ENCODE data around the gene UBE2H.

Gene UBE2H

GRCh38 chr7:129853661-129854268 lies 99.0 kb downstream of the UBE2H start:
- no peak overlapping the region for H3K9ac ChIP-seq (ENCODE audit: low read length)
- 0 out of 2 replicates have a peak, but pooled peaks cover 6% of the 10 kb centered on the region for H3K36me3 ChIP-seq (replicated peaks; ENCODE audit: insufficient read depth, low read length)
- H3K27me3 ChIP-seq (replicated peaks; ENCODE audit: insufficient read depth, low read length): no peaks in the 10 kb centered on the region
- H3K4me3 ChIP-seq (ENCODE audit: low read length): no peak overlapping the region
- H3K9me2 ChIP-seq (replicated peaks; ENCODE audit: insufficient read depth, low read length): no peaks in the 10 kb centered on the region
- peaks cover 12% of the 10 kb centered on the region for H4K20me1 ChIP-seq (ENCODE audit: insufficient read depth, low read length)
- H3K4me1 ChIP-seq (ENCODE audit: low read length): no peaks in the 10 kb centered on the region
- no peaks in the 10 kb centered on the region for H3K9me3 ChIP-seq (replicated peaks; ENCODE audit: insufficient read depth, low read length)
- no peaks in the 10 kb centered on the region for H3F3A ChIP-seq (ENCODE audit: insufficient read depth, low read length)
- no peak overlapping the region for H3K4me2 ChIP-seq (ENCODE audit: low read depth, low read length)
- peaks cover 91% of the 10 kb centered on the region for H3K79me2 ChIP-seq (ENCODE audit: low read length)
- DNase-seq: no peak
- TF ChIP-seq EZH2 (optimal IDR thresholded peaks at IDR 0.05; ENCODE audit: low read depth, low read length): no peak
- no peak for TF ChIP-seq EZH2phosphoT487 (IDR thresholded peaks at IDR 0.05; ENCODE audit: low read length)
- TF ChIP-seq, protein P1, sequence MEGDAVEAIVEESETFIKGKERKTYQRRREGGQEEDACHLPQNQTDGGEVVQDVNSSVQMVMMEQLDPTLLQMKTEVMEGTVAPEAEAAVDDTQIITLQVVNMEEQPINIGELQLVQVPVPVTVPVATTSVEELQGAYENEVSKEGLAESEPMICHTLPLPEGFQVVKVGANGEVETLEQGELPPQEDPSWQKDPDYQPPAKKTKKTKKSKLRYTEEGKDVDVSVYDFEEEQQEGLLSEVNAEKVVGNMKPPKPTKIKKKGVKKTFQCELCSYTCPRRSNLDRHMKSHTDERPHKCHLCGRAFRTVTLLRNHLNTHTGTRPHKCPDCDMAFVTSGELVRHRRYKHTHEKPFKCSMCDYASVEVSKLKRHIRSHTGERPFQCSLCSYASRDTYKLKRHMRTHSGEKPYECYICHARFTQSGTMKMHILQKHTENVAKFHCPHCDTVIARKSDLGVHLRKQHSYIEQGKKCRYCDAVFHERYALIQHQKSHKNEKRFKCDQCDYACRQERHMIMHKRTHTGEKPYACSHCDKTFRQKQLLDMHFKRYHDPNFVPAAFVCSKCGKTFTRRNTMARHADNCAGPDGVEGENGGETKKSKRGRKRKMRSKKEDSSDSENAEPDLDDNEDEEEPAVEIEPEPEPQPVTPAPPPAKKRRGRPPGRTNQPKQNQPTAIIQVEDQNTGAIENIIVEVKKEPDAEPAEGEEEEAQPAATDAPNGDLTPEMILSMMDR (IDR thresholded peaks at IDR 0.05; ENCODE audit: low read length): no peak
- no peak overlapping the region for H3K27ac ChIP-seq (ENCODE audit: low read length)
- no peak overlapping the region for H2AFZ ChIP-seq (ENCODE audit: low read length)

GRCh38 chr7:129851809-129852208 lies 101.0 kb downstream of the UBE2H start:
- no peak for TF ChIP-seq EZH2phosphoT487 (IDR thresholded peaks at IDR 0.05; ENCODE audit: low read length)
- TF ChIP-seq EZH2 (optimal IDR thresholded peaks at IDR 0.05; ENCODE audit: low read depth, low read length): no peak
- TF ChIP-seq, protein P1 (IDR thresholded peaks at IDR 0.05; ENCODE audit: low read length): no peak
- Histone ChIP-seq H3K4me1 (ENCODE audit: low read length) (no peaks in the 10 kb centered on the region), H2AFZ (ENCODE audit: low read length) (no peak overlapping the region), H3K9me3 (replicated peaks; ENCODE audit: insufficient read depth, low read length) (no peaks in the 10 kb centered on the region), H3K27ac (ENCODE audit: low read length) (no peak overlapping the region), H3K4me2 (ENCODE audit: low read depth, low read length) (no peak overlapping the region), H3K36me3 (replicated peaks; ENCODE audit: insufficient read depth, low read length) (0 out of 2 replicates have a peak, but pooled peaks cover under 1% of the 10 kb centered on the region), H3K9me2 (replicated peaks; ENCODE audit: insufficient read depth, low read length) (no peaks in the 10 kb centered on the region), H3K27me3 (replicated peaks; ENCODE audit: insufficient read depth, low read length) (no peaks in the 10 kb centered on the region), H3K4me3 (ENCODE audit: low read length) (no peak overlapping the region), H3K79me2 (ENCODE audit: low read length) (peaks cover 90% of the 10 kb centered on the region), H3K9ac (ENCODE audit: low read length) (no peak overlapping the region), H3F3A (ENCODE audit: insufficient read depth, low read length) (no peaks in the 10 kb centered on the region), H4K20me1 (ENCODE audit: insufficient read depth, low read length) (peaks cover 6% of the 10 kb centered on the region; the same call in 1 of the 2 replicates)
- no peak for DNase-seq

- Histone ChIP-seq H3K36me3 (replicated peaks; ENCODE audit: insufficient read depth, low read length) (no peaks in the 10 kb centered on the region), H3K27me3 (replicated peaks; ENCODE audit: insufficient read depth, low read length) (no peaks in the 10 kb centered on the region), H2AFZ (ENCODE audit: low read length) (no peak overlapping the region), H3K27ac (ENCODE audit: low read length) (no peak overlapping the region), H4K20me1 (ENCODE audit: insufficient read depth, low read length) (peaks cover 6% of the 10 kb centered on the region; the same call in 1 of the 2 replicates), H3K9me2 (replicated peaks; ENCODE audit: insufficient read depth, low read length) (no peaks in the 10 kb centered on the region), H3K4me2 (ENCODE audit: low read depth, low read length) (no peak overlapping the region), H3F3A (ENCODE audit: insufficient read depth, low read length) (no peaks in the 10 kb centered on the region), H3K79me2 (ENCODE audit: low read length) (peaks cover 88% of the 10 kb centered on the region), H3K4me3 (ENCODE audit: low read length) (no peak overlapping the region), H3K9me3 (replicated peaks; ENCODE audit: insufficient read depth, low read length) (no peaks in the 10 kb centered on the region), H3K4me1 (ENCODE audit: low read length) (no peaks in the 10 kb centered on the region), H3K9ac (ENCODE audit: low read length) (no peak overlapping the region)
- DNase-seq: no peak
- no peak for TF ChIP-seq EZH2phosphoT487 (IDR thresholded peaks at IDR 0.05; ENCODE audit: low read length)
- no peak for TF ChIP-seq EZH2 (optimal IDR thresholded peaks at IDR 0.05; ENCODE audit: low read depth, low read length)
- TF ChIP-seq, protein P1 (IDR thresholded peaks at IDR 0.05; ENCODE audit: low read length): no peak
These were observed 101.6 kb downstream of the UBE2H start for GRCh38 chr7:129851174-129851573.

Measured in MM.1S (cell line).